RWPE2 (cell line): ENCODE data around the gene SMIM13.

Source experiments
- ATAC-seq: fragments of 200-7000 bp; cut with Tn5 transposase; 3 replicates; pipeline ENCODE4 v1.9.1; 2021; ENCODE audit warnings: low read depth
- DNase-seq: peaks from one replicate; pipeline ENCODE4 v3.0.0-alpha.2; 2020; ENCODE audit warnings: low spot score
- H3K27ac ChIP-seq: fragments of 450-650 bp; 2 replicates; pipeline ENCODE4 v1.5.1; 2017; ENCODE audit warnings: mild to moderate bottlenecking; ENCODE audit not compliant: poor library complexity, severe bottlenecking
- H3K27me3 ChIP-seq: fragments of 250-450 bp; sonication (Bioruptor Pico); 2 replicates; pipeline ENCODE4 v1.5.1; 2021; ENCODE audit warnings: mild to moderate bottlenecking, moderate library complexity; ENCODE audit not compliant: insufficient read depth, poor library complexity, severe bottlenecking
- H3K36me3 ChIP-seq: fragments of 250-450 bp; sonication (Bioruptor Pico); 2 replicates; pipeline ENCODE4 v1.5.1; 2020; ENCODE audit warnings: low read depth, mild to moderate bottlenecking, moderate library complexity
- H3K4me1 ChIP-seq: fragments of 250-450 bp; sonication (Bioruptor Pico); 2 replicates; pipeline ENCODE4 v1.5.1; 2021; ENCODE audit warnings: mild to moderate bottlenecking, moderate library complexity; ENCODE audit not compliant: insufficient read depth, poor library complexity, severe bottlenecking
- H3K4me3 ChIP-seq: fragments of 250-450 bp; sonication (Bioruptor Pico); 2 replicates; pipeline ENCODE4 v1.5.1; 2021; ENCODE audit warnings: mild to moderate bottlenecking, moderate library complexity; ENCODE audit not compliant: severe bottlenecking
- H3K9me3 ChIP-seq: fragments of 250-450 bp; sonication (Bioruptor Pico); 2 replicates; pipeline ENCODE4 v1.5.1; 2021; ENCODE audit warnings: mild to moderate bottlenecking, moderate library complexity; ENCODE audit not compliant: severe bottlenecking
- TF ChIP-seq, protein P1 (sequence below): fragments of 450-650 bp; IDR thresholded peaks from one replicate; pipeline ENCODE4 v1.5.1; 2017; ENCODE audit warnings: mild to moderate bottlenecking, moderate library complexity; ENCODE audit not compliant: poor library complexity, severe bottlenecking

The SMIM13 gene

DNA sequence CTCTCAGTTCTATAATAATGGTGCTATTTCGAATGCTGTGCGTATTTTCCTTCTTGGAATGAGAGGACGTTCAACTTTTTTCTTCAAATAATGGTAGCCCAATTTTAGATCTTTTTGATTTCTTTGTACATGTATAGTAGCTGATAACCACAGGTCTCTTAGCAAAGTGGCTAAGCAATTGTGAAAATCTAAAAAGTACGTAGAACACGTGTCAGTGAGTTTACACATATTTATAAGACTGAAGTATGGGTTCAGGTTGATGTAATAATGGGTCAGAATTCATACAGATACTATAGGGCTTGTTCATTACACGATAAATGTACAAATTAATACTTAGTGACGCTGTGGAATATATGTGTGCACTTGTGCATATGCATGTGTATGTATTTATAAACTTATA lies 1.3 kb downstream of the SMIM13 start:
- ATAC-seq = no peak
- Histone ChIP-seq H3K36me3 (peaks cover 13% of the 10 kb centered on the region), H3K4me3 (peak overlapping the region; percentile 99), H3K4me1 (peaks cover 9% of the 10 kb centered on the region), H3K9me3 (no peaks in the 10 kb centered on the region), H3K27me3 (no peaks in the 10 kb centered on the region), H3K27ac (peak overlapping the region; percentile 74)
- no peak for DNase-seq
- TF ChIP-seq, protein P1, sequence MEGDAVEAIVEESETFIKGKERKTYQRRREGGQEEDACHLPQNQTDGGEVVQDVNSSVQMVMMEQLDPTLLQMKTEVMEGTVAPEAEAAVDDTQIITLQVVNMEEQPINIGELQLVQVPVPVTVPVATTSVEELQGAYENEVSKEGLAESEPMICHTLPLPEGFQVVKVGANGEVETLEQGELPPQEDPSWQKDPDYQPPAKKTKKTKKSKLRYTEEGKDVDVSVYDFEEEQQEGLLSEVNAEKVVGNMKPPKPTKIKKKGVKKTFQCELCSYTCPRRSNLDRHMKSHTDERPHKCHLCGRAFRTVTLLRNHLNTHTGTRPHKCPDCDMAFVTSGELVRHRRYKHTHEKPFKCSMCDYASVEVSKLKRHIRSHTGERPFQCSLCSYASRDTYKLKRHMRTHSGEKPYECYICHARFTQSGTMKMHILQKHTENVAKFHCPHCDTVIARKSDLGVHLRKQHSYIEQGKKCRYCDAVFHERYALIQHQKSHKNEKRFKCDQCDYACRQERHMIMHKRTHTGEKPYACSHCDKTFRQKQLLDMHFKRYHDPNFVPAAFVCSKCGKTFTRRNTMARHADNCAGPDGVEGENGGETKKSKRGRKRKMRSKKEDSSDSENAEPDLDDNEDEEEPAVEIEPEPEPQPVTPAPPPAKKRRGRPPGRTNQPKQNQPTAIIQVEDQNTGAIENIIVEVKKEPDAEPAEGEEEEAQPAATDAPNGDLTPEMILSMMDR = no peak

DNA sequence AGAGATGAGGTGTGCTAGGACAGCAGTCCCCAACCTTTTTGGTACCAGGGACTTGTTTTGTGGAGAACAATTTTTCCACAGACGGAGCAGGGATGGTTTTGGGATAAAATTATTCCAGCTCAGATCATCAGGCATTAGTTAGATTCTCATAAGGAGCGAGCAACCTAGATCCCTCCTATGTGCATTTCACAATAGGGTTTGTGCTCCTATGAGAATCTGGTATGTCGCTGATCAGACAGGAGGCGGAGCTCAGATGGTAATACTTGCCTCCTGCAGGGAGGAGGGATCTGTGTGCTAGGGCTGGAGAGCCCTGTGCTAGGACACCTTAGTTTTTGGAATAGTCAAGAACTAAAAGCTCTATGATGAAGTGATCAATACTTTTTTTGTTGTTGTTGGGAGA lies 2.5 kb downstream of the SMIM13 start:
- Histone ChIP-seq H3K27ac (peak overlapping the region; percentile 74), H3K9me3 (peaks cover 3% of the 10 kb centered on the region), H3K4me3 (no peak overlapping the region), H3K4me1 (peaks cover 9% of the 10 kb centered on the region), H3K27me3 (no peaks in the 10 kb centered on the region), H3K36me3 (peaks cover 19% of the 10 kb centered on the region)
- ATAC-seq = peak; percentile 22; the same call in 1 of the 3 replicates
- DNase-seq = no peak
- TF ChIP-seq, protein P1 = no peak

DNA sequence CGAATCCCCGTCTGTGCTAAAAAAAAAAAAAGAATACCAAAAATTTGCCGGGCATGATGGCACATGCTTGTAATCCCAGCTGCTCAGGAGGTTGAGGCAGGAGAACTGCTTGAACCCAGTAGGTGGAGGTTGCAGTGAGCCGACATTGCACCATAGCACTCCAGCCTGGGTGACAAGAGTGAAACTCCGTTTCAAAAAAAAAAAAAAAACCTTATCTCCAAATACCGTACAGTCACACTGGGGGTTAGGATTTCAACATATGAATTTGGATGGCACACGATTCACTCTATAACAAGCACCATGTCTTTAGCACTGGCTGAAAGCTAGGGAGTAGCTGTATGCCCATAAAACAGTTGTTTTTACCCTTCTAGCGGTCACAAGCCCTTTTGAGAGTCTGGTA lies 3.8 kb downstream of the SMIM13 start:
- H3K27me3 ChIP-seq = no peaks in the 10 kb centered on the region
- H3K27ac ChIP-seq = no peak overlapping the region
- DNase-seq (no peak), ATAC-seq (no peak)
- H3K36me3 ChIP-seq = peaks cover 22% of the 10 kb centered on the region
- H3K9me3 ChIP-seq = peaks cover 3% of the 10 kb centered on the region
- TF ChIP-seq, protein P1 = no peak
- H3K4me1 ChIP-seq = peaks cover 9% of the 10 kb centered on the region
- H3K4me3 ChIP-seq = no peak overlapping the region

DNA sequence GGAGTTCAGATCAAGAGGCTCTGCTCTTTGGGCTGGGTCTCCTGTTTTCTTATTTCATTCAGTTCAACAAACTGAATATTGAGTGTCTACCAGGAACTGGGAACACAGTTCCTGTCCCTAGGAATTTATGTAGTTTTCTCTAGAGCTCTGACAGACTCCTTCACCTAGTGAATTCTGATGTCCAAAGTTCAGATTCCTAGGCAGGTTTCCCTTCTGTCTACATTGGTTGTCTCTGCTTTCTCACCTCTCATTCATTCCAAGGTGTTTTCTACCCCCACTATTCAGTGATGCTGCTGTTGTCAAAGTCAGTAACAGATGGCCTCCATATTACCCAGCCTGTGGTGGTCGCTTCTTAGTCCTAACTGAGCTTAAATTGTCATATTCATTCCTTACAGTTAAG lies 4.4 kb downstream of the SMIM13 start:
- H3K4me1 ChIP-seq = peaks cover 9% of the 10 kb centered on the region
- H3K27me3 ChIP-seq = no peaks in the 10 kb centered on the region
- TF ChIP-seq, protein P1 = no peak
- peaks cover 3% of the 10 kb centered on the region for H3K9me3 ChIP-seq
- H3K27ac ChIP-seq = no peak overlapping the region
- H3K36me3 ChIP-seq = peaks cover 22% of the 10 kb centered on the region
- DNase-seq = no peak
- H3K4me3 ChIP-seq = no peak overlapping the region
- no peak for ATAC-seq

DNA sequence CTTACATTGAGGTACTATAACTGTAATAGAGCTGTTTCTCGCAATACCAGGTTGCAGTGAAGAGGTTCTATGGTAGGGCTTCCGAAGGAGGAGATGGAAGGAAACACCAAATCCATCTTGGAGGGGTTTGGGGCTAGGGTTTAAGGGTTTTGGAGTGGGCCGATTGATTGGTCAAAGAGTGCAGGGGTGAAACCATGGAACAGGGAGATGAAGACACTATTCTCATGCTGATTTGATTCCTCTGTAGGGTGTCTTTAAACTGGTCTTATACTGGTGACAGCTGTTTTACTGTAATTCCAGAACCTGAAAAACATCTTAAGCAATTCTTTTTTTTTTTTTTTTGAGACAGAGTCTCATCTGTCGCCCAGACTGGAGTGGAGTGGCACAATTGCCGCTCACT lies 7.8 kb downstream of the SMIM13 start:
- no peak overlapping the region for H3K27ac ChIP-seq
- TF ChIP-seq, protein P1 = no peak
- peaks cover 22% of the 10 kb centered on the region for H3K36me3 ChIP-seq
- ATAC-seq (no peak), DNase-seq (no peak)
- H3K27me3 ChIP-seq = no peaks in the 10 kb centered on the region
- peaks cover 3% of the 10 kb centered on the region for H3K9me3 ChIP-seq
- no peaks in the 10 kb centered on the region for H3K4me1 ChIP-seq
- H3K4me3 ChIP-seq = no peak overlapping the region
